ENCODE data around the gene RHOH.
"Not testable (repeated sequence)": the region's sequence is repeated elsewhere in the genome, so short reads cannot be mapped to it uniquely, and the experiment has no call there.

RHOH gene, protein sequence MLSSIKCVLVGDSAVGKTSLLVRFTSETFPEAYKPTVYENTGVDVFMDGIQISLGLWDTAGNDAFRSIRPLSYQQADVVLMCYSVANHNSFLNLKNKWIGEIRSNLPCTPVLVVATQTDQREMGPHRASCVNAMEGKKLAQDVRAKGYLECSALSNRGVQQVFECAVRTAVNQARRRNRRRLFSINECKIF

DNA sequence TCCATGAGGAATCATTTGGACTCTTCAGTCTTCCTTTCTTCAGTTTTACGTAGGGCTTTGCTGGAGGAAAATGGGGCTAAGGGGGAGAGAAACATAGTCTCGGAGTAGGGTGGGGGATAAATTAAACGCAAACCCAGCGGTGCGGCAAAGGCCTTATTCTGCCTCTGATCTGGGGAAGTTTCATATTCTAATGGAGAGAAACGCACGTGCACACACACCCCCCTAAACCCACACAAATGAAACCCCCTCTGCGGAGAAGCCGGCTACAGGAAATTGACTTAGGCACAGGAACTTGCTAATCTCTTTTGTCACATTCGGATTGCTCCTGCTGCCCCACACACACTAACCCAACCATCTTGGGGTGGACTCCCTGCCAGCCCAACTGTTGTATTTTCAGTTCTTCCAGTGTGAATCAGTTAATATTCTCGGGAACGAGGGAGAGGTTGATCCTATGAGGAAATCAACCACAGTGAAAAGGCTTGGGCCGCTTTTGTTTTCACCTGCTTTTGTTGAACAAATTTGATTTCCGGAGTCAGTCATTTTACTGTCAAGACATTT, at the start of gene RHOH:
Gene RHOH (plus strand): TSS at position 308 of the 558 bp plus-strand sequence. CDS start 46,356 bp downstream, outside the sequence.
- TF ChIP-seq, protein P1, sequence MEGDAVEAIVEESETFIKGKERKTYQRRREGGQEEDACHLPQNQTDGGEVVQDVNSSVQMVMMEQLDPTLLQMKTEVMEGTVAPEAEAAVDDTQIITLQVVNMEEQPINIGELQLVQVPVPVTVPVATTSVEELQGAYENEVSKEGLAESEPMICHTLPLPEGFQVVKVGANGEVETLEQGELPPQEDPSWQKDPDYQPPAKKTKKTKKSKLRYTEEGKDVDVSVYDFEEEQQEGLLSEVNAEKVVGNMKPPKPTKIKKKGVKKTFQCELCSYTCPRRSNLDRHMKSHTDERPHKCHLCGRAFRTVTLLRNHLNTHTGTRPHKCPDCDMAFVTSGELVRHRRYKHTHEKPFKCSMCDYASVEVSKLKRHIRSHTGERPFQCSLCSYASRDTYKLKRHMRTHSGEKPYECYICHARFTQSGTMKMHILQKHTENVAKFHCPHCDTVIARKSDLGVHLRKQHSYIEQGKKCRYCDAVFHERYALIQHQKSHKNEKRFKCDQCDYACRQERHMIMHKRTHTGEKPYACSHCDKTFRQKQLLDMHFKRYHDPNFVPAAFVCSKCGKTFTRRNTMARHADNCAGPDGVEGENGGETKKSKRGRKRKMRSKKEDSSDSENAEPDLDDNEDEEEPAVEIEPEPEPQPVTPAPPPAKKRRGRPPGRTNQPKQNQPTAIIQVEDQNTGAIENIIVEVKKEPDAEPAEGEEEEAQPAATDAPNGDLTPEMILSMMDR (IDR thresholded peaks at IDR 0.05; ENCODE audit: control insufficient read depth, insufficient read depth, low read depth, low read length, missing control alignments), result no peak
- H3K4me3 ChIP-seq (ENCODE audit: control insufficient read depth, low read depth, low read length), result no peak within 1 kb of the TSS
- no peak for DNase-seq (ENCODE audit: low read depth)

DNA sequence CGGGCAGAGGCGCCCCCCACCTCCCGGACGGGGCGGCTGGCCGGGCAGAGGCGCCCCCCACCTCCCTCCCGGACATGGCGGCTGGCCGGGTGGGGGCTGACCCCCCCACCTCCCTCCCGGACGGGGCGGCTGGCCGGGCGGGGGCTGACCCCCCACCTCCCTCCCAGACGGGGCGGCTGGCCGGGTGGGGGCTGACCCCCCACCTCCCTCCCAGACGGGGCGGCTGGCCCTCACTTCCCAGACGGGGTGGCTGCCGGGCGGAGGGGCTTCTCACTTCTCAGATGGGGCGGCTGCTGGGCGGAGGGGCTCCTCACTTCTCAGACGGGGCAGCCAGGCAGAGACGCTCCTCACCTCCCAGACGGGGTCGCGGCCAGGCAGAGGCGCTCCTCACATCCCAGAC, 49.3 kb upstream of the RHOH start:
- DNase-seq (ENCODE audit: low read depth); H3K4me3 ChIP-seq (ENCODE audit: control insufficient read depth, low read depth, low read length): not testable (repeated sequence)

DNA sequence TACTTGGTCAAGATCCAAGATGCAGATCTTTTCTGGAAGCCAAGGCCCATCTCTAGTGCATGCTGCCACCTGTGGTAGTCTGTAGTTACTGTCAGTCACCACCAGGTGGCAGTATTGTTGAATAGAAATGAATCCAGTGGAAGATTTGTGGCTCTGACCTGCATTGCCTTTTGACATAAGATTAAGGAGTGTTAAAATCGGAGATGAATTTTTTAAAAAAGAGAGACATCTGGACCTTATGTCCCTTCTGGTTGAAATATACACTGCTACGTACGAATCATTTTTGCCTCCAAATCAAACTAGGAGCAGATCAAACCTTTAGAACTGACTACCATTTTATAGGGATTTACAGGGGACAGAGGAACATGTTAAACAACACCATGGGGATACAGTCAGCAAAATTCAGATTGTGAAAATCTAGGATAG, 46.9 kb upstream of the RHOH start:
- peak; percentile 23 for DNase-seq (ENCODE audit: low read depth)
- TF ChIP-seq, protein P1 (IDR thresholded peaks at IDR 0.05; ENCODE audit: control insufficient read depth, insufficient read depth, low read depth, low read length, missing control alignments), result peak; percentile 69
- no peak overlapping the region for H3K4me3 ChIP-seq (ENCODE audit: control insufficient read depth, low read depth, low read length)

DNA sequence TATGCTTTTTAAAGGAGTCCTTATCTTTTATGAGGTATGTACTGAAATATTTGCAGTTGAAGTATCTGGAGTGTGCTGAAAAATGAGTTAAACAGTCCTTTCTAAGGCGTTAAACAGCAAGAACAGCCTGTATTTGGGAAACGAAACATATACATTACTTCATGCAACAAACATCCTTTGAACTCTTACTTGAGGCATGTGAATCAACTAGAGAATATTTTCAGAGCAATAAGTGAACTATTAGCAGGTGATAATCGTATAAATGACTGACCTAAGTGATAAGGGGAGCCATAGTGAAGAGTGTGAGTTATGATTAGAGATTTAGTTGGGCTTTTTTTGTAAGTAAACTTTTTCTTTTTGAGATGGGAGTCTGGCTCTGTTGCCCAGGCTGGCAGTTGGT, 45.9 kb upstream of the RHOH start:
- DNase-seq (ENCODE audit: low read depth), result no peak
- no peak overlapping the region for H3K4me3 ChIP-seq (ENCODE audit: control insufficient read depth, low read depth, low read length)
- TF ChIP-seq, protein P1 (IDR thresholded peaks at IDR 0.05; ENCODE audit: control insufficient read depth, insufficient read depth, low read depth, low read length, missing control alignments), result no peak

DNA sequence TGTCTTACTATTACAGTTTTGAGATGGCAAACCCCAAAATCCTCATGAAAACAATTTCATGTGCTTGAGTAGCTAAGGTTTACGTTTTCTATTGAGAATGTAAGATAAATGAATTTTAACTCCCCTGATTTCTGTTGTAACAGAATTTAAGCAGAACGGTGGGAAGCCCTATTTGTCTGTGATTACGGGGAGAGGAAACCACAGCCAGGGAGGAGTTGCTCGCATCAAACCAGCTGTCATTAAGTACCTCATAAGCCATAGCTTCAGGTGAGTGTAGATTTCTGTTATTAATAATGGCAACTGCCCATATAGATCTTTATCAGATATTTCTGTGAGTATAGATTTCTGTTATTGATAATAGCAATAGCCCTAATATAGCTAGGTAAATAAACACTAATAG, 44.2 kb upstream of the RHOH start:
- TF ChIP-seq, protein P1 (IDR thresholded peaks at IDR 0.05; ENCODE audit: control insufficient read depth, insufficient read depth, low read depth, low read length, missing control alignments), result no peak
- DNase-seq (ENCODE audit: low read depth), result no peak
- no peak overlapping the region for H3K4me3 ChIP-seq (ENCODE audit: control insufficient read depth, low read depth, low read length)

DNA sequence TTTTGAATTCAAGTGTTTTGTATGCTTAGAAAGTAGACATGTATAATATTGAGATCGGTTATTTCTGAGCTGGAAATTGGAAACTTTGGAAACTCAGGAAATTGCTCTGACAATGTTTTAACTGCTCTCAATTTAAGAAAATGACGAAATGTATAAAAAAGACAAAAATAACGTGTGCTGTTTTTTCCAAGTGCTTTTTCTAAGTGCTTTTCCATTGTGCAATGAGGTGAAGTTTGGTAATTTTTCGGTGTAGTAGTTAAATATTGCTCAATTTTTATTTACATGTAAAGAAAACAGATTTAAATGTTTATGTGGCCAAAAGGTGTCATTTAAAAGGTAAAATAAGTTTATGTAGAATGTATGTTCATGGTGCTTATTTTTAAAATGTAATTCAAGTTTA, 39.4 kb upstream of the RHOH start:
- DNase-seq (ENCODE audit: low read depth), result no peak
- TF ChIP-seq, protein P1 (IDR thresholded peaks at IDR 0.05; ENCODE audit: control insufficient read depth, insufficient read depth, low read depth, low read length, missing control alignments), result no peak
- no peak overlapping the region for H3K4me3 ChIP-seq (ENCODE audit: control insufficient read depth, low read depth, low read length)

DNA sequence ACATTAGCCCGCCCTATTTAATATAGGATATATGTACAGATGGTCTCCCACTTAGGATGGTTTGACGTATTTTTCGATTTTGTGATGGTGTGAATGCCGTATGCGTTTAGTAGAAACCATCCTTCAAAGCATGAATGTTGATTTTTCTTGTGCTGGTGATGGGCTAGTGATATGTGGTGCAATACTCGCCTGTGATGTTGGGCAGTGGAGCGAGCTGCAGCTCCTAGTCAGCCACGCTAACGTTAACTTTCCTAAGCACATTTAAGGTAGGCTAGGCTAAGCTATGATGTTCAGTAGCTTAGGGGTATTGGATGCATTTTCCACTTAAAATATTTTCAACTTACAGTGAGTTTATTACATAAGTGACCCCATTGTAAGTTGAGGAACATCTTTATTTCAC, 36.6 kb upstream of the RHOH start:
- TF ChIP-seq, protein P1 (IDR thresholded peaks at IDR 0.05; ENCODE audit: control insufficient read depth, insufficient read depth, low read depth, low read length, missing control alignments), result no peak
- H3K4me3 ChIP-seq (ENCODE audit: control insufficient read depth, low read depth, low read length), result no peak overlapping the region
- no peak for DNase-seq (ENCODE audit: low read depth)

Data from AG09309 (cell line).